Smooth muscle cell (in vitro differentiated cells): ENCODE measurements around the gene ARMC9. TPM values are rescaled to one million over a fixed set of nuclear protein-coding genes. Genes with fewer than 3 reads are reported as not detected.

Experiments used
- DNase-seq: peaks from one replicate; lab custom pipeline; 2025; ENCODE audit not compliant: unreplicated experiment; lab: John Stamatoyannopoulos, UW
- H2AFZ ChIP-seq: fragments of 200-600 bp; sonication (generic); 2 replicates; pipeline ENCODE4 v1.6.0; 2016; ENCODE audit warnings: antibody characterized with exemption, low read depth, mild to moderate bottlenecking
- H3F3A ChIP-seq: fragments of 200-600 bp; sonication (generic); 2 replicates; pipeline ENCODE4 v1.6.0; 2017; ENCODE audit warnings: antibody characterized with exemption, low read depth
- H3K27ac ChIP-seq: fragments of 200-600 bp; sonication (generic); 2 replicates; pipeline ENCODE4 v1.5.1; 2016; ENCODE audit warnings: low read depth, mild to moderate bottlenecking
- H3K27me3 ChIP-seq: fragments of 200-600 bp; sonication (generic); 2 replicates; pipeline ENCODE4 v1.6.1; 2016; ENCODE audit warnings: low read depth, mild to moderate bottlenecking
- H3K36me3 ChIP-seq: fragments of 200-600 bp; sonication (generic); 2 replicates; pipeline ENCODE4 v1.5.1; 2016; ENCODE audit warnings: low read depth
- H3K4me1 ChIP-seq: fragments of 200-600 bp; sonication (generic); 2 replicates; pipeline ENCODE4 v1.5.1; 2016; ENCODE audit warnings: low read depth
- H3K4me2 ChIP-seq: fragments of 200-600 bp; sonication (generic); 2 replicates; pipeline ENCODE4 v1.6.0; 2016; ENCODE audit warnings: mild to moderate bottlenecking
- H3K4me3 ChIP-seq: fragments of 200-600 bp; sonication (generic); 2 replicates; pipeline ENCODE4 v1.5.1; 2016; ENCODE audit warnings: mild to moderate bottlenecking
- H3K79me2 ChIP-seq: fragments of 200-600 bp; sonication (generic); 2 replicates; pipeline ENCODE4 v1.6.0; 2016; ENCODE audit warnings: low read depth, mild to moderate bottlenecking
- H3K9ac ChIP-seq: fragments of 200-600 bp; sonication (generic); 2 replicates; pipeline ENCODE4 v1.6.0; 2016; ENCODE audit warnings: low read depth
- H3K9me3 ChIP-seq: fragments of 200-600 bp; sonication (generic); replicated peaks from 2 replicates; pipeline ENCODE4 v1.5.1; 2016; ENCODE audit warnings: low read depth
- H4K20me1 ChIP-seq: fragments of 200-600 bp; sonication (generic); 2 replicates; pipeline ENCODE4 v1.6.0; 2016; ENCODE audit warnings: low read depth
- CTCF ChIP-seq: fragments of 200-600 bp; sonication (generic); IDR thresholded peaks from 2 replicates; pipeline ENCODE4 v1.5.1; 2017; ENCODE audit warnings: borderline replicate concordance, mild to moderate bottlenecking, antibody characterized with exemption; ENCODE audit not compliant: insufficient read depth, poor library complexity, severe bottlenecking
- WGBS: methylation state at CpG from one replicate; pipeline ENCODE4 v1.1.7; 2016; ENCODE audit warnings: low lambda C conversion rate; 5-methylcytosine and 5-hydroxymethylcytosine counted together
- polyA plus RNA-seq: library from polyadenylated mRNA; unstranded; fragments of >200 nt; fragmentation: Nextera tagmentation; extraction: Ambion mirVana; gene quantifications from 2 replicates; pipeline ENCODE4 v1.2.1, GENCODE V29; 2016
- total RNA-seq: library from RNA; depleted of rRNA; stranded (reverse); fragments of >200 nt; gene quantifications from 2 replicates; pipeline ENCODE4 v1.2.3, GENCODE V29; 2014

The ARMC9 gene
- total and polyA plus RNA-seq, 2 experiments from 2014 or later = 34.7 to 51.0 TPM

GRCh38 chr2:231383416-231384108 is 185.1 kb downstream of the ARMC9 start:
- Histone ChIP-seq H3K9me3 (no peaks in the 10 kb centered on the region), H3K4me2 (no peak overlapping the region), H3K9ac (no peak overlapping the region), H3K4me3 (no peak overlapping the region), H3K27me3 (no peaks in the 10 kb centered on the region), H4K20me1 (no peaks in the 10 kb centered on the region), H3K79me2 (no peaks in the 10 kb centered on the region), H3F3A (no peaks in the 10 kb centered on the region), H2AFZ (no peak overlapping the region), H3K36me3 (no peaks in the 10 kb centered on the region), H3K27ac (no peak overlapping the region), H3K4me1 (no peaks in the 10 kb centered on the region)
- TF ChIP-seq CTCF = no peak
- no peak for DNase-seq
- WGBS = 71% methylated on average over 15 of the region's 15 CpGs

GRCh38 chr2:231384109-231384435 is 185.6 kb downstream of the ARMC9 start:
- no peaks in the 10 kb centered on the region for H4K20me1 ChIP-seq
- H3K4me3 ChIP-seq = no peak overlapping the region
- no peaks in the 10 kb centered on the region for H3K9me3 ChIP-seq
- H3K4me1 ChIP-seq = no peaks in the 10 kb centered on the region
- H3K27ac ChIP-seq = no peak overlapping the region
- H3K27me3 ChIP-seq = no peaks in the 10 kb centered on the region
- no peak for DNase-seq
- H3K36me3 ChIP-seq = no peaks in the 10 kb centered on the region
- no peak overlapping the region for H2AFZ ChIP-seq
- H3F3A ChIP-seq = no peaks in the 10 kb centered on the region
- no peaks in the 10 kb centered on the region for H3K79me2 ChIP-seq
- 96% methylated on average over 2 of the region's 2 CpGs for WGBS
- H3K9ac ChIP-seq = no peak overlapping the region
- no peak for TF ChIP-seq CTCF
- H3K4me2 ChIP-seq = no peak overlapping the region

DNA sequence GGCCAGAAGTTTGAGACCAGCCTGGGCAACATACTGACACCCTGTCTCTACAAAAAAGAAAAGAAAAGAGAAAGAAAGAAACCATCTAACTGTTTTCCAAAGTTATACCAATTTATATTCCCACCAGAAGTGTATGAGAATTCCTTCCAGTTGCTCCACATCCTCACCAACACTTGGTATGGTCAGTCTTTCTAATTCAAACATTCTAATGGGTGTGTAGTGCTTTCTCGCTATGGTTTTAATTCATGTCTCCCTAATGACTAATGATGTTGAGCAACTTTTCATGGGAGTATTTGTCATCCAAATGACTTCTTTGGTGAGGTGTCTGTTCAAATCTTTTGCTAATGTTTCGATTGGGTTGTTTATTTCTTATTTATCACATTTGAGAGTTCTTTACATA is 186.5 kb downstream of the ARMC9 start:
- Histone ChIP-seq H3K9ac (no peak overlapping the region), H2AFZ (no peak overlapping the region), H3K27me3 (no peaks in the 10 kb centered on the region), H3F3A (no peaks in the 10 kb centered on the region), H3K4me2 (no peak overlapping the region), H4K20me1 (no peaks in the 10 kb centered on the region), H3K79me2 (no peaks in the 10 kb centered on the region), H3K9me3 (no peaks in the 10 kb centered on the region), H3K4me1 (no peaks in the 10 kb centered on the region), H3K36me3 (no peaks in the 10 kb centered on the region), H3K4me3 (no peak overlapping the region), H3K27ac (no peak overlapping the region)
- TF ChIP-seq CTCF = no peak
- WGBS = 98% methylated on average over 2 of the region's 2 CpGs
- DNase-seq = no peak

DNA sequence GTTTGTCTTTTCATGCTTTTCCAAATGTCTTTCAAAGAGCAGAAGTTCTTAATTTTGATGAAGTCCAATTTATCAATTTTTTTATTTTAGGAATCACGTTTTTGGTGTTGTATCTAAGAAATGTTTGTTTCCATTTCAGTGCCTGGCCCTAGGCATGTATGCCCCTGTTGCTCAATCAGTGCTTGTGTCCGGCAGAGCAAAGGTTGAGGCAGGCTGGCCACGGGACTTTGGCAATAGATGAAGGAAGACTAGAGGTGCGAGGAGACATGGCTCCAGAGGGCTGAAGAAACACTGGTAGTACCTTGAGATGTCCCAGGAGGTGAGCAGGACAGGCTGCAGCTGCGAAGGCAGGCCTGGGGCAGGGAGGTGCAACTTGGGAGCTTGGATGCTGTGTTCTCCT is 187.0 kb downstream of the ARMC9 start:
- Histone ChIP-seq H3K27me3 (no peaks in the 10 kb centered on the region), H3K27ac (no peak overlapping the region), H3K36me3 (no peaks in the 10 kb centered on the region), H3K9ac (no peak overlapping the region), H3K4me3 (no peak overlapping the region), H3K79me2 (no peaks in the 10 kb centered on the region), H4K20me1 (no peaks in the 10 kb centered on the region), H3F3A (no peaks in the 10 kb centered on the region), H3K4me2 (no peak overlapping the region), H3K9me3 (no peaks in the 10 kb centered on the region), H3K4me1 (no peaks in the 10 kb centered on the region), H2AFZ (no peak overlapping the region)
- no peak for DNase-seq
- TF ChIP-seq CTCF = no peak
- WGBS = 96% methylated on average over 5 of the region's 5 CpGs
